Measurements from ENCODE around the gene TMEM63A. TPM values are rescaled to one million over a fixed set of nuclear protein-coding genes. Genes with fewer than 3 reads are reported as not detected.

TMEM63A gene
- total and polyA plus RNA-seq, 2 of the 13 experiments (the other 11 are each of a cell fraction or from before 2014, with no cell fraction given) = 23.9 to 53.3 TPM

DNA sequence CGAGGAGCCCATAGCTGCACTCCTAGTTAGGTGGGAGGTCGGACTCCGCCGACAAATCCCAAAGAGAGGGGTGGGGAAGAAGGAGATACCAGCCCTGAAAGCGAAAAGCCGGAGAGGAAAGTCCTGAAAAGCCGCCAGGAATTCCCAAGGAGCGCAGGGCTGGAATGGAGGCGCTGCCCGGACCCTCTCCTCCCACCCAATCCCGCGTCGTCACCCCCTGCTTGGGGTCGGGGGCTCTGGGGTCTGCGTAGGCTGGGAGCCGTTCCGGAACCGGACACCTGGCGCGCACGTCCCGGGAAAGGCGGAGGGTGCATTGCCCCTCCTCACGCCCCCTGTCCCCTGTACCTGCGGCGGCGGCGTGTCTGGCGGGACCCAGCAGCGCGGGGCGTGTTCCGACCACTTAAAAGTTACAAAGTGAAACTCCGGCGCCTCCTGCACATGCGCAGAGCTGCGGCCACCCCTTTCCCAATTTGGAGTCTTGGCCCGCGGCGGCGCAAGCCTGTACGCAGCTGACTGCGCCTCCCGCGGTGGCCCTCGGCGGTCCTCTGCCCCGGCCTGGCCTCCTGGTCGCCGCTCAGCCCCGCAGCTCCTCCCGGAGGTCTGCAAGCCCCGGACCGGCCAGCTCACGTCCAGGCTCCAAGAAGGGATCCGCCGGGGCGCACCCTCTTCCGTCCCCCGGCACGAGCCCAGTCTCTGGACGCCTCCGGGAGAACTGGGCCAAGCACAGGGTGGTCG, at the start of gene TMEM63A (continued):
- TF ChIP-seq ZNF549 (CRISPR knock-in tag; IDR thresholded peaks at IDR 0.05) (peak; percentile 30; the same call in 1 of the 2 replicates), ZNF567 (CRISPR knock-in tag; IDR thresholded peaks at IDR 0.05; ENCODE audit: borderline replicate concordance) (0 out of 2 replicates have a peak, but pooled peaks have one; percentile 3), ZNF33B (CRISPR knock-in tag; IDR thresholded peaks at IDR 0.05) (peak; percentile 74; the same call in 1 of the 2 replicates), ZNF335 (CRISPR knock-in tag; IDR thresholded peaks at IDR 0.05) (no peak), RCOR2 (CRISPR knock-in tag; IDR thresholded peaks at IDR 0.05) (no peak), RFXANK (CRISPR knock-in tag; IDR thresholded peaks at IDR 0.05) (no peak), SMARCC2 (IDR thresholded peaks at IDR 0.05) (no peak), ZNF460 (CRISPR knock-in tag; IDR thresholded peaks at IDR 0.05; ENCODE audit: borderline replicate concordance) (no peak), BORCS8-MEF2B (CRISPR knock-in tag; IDR thresholded peaks at IDR 0.05) (no peak), DPF2 (CRISPR knock-in tag; IDR thresholded peaks at IDR 0.05; ENCODE audit: borderline replicate concordance, low read depth) (no peak; the same call in 1 of the 2 replicates), ZIK1 (CRISPR knock-in tag; IDR thresholded peaks at IDR 0.05; ENCODE audit: borderline replicate concordance, low read depth) (no peak), NFIB (CRISPR knock-in tag; IDR thresholded peaks at IDR 0.05; ENCODE audit: borderline replicate concordance) (no peak), ZNF138 (CRISPR knock-in tag; IDR thresholded peaks at IDR 0.05; ENCODE audit: low read depth) (no peak; the same call in 1 of the 2 replicates), ZNF615 (CRISPR knock-in tag; IDR thresholded peaks at IDR 0.05; ENCODE audit: borderline replicate concordance) (no peak), TGIF2 (CRISPR knock-in tag; IDR thresholded peaks at IDR 0.05) (peak; percentile 18; the same call in 1 of the 2 replicates), ATM (IDR thresholded peaks at IDR 0.05; ENCODE audit: borderline replicate concordance) (no peak), CHCHD3 (CRISPR knock-in tag; IDR thresholded peaks at IDR 0.05) (no peak), FLYWCH1 (CRISPR knock-in tag; IDR thresholded peaks at IDR 0.05) (no peak), ZNF274 (CRISPR knock-in tag; IDR thresholded peaks at IDR 0.05) (peak; percentile 14; the same call in 1 of the 2 replicates)
- TF ChIP-seq, protein P1, sequence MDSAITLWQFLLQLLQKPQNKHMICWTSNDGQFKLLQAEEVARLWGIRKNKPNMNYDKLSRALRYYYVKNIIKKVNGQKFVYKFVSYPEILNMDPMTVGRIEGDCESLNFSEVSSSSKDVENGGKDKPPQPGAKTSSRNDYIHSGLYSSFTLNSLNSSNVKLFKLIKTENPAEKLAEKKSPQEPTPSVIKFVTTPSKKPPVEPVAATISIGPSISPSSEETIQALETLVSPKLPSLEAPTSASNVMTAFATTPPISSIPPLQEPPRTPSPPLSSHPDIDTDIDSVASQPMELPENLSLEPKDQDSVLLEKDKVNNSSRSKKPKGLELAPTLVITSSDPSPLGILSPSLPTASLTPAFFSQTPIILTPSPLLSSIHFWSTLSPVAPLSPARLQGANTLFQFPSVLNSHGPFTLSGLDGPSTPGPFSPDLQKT (CRISPR knock-in tag; IDR thresholded peaks at IDR 0.05; ENCODE audit: borderline replicate concordance) = no peak
- TF ChIP-seq, protein P2, sequence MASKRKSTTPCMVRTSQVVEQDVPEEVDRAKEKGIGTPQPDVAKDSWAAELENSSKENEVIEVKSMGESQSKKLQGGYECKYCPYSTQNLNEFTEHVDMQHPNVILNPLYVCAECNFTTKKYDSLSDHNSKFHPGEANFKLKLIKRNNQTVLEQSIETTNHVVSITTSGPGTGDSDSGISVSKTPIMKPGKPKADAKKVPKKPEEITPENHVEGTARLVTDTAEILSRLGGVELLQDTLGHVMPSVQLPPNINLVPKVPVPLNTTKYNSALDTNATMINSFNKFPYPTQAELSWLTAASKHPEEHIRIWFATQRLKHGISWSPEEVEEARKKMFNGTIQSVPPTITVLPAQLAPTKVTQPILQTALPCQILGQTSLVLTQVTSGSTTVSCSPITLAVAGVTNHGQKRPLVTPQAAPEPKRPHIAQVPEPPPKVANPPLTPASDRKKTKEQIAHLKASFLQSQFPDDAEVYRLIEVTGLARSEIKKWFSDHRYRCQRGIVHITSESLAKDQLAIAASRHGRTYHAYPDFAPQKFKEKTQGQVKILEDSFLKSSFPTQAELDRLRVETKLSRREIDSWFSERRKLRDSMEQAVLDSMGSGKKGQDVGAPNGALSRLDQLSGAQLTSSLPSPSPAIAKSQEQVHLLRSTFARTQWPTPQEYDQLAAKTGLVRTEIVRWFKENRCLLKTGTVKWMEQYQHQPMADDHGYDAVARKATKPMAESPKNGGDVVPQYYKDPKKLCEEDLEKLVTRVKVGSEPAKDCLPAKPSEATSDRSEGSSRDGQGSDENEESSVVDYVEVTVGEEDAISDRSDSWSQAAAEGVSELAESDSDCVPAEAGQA (IDR thresholded peaks at IDR 0.05; ENCODE audit: low read depth) = no peak
- TF ChIP-seq, protein P2 (CRISPR knock-in tag; IDR thresholded peaks at IDR 0.05; ENCODE audit: borderline replicate concordance) = no peak
- TF ChIP-seq, protein P3, sequence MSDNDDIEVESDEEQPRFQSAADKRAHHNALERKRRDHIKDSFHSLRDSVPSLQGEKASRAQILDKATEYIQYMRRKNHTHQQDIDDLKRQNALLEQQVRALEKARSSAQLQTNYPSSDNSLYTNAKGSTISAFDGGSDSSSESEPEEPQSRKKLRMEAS (IDR thresholded peaks at IDR 0.05) = peak; percentile 72; the same call in 1 of the 2 replicates
- TF ChIP-seq, protein P4, sequence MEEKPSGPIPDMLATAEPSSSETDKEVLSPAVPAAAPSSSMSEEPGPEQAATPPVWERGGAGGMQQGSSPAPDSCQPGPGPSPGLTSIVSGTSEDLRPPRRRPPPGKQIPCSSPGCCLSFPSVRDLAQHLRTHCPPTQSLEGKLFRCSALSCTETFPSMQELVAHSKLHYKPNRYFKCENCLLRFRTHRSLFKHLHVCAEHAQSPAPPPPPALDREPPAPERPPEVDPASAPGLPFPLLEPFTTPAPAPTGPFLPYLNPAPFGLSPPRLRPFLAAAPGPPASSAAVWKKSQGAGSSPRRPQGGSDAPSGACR (CRISPR knock-in tag; IDR thresholded peaks at IDR 0.05) = no peak

Measured in HepG2 (cell line).